ENCODE results near the gene LIMK1. TPM values are rescaled to one million over a fixed set of nuclear protein-coding genes. Genes with fewer than 3 reads are reported as not detected.

The LIMK1 gene
- total RNA-seq, 1 experiment from 2014 or later = 63.8 TPM

- H3K4me2 ChIP-seq (ENCODE audit: insufficient read depth, insufficient read length, low read length) = no peak overlapping the region
- DNase-seq = no peak
These were observed 27.3 kb upstream of the LIMK1 start for GRCh38 chr7:74056096-74056915.

More at GRCh38 chr7:74056096-74056915, 27.3 kb upstream of the LIMK1 start:
- H3K18ac ChIP-seq (ENCODE audit: insufficient read length, low read depth, low read length) = peak overlapping the region; percentile 40
- H3K79me2 ChIP-seq (ENCODE audit: insufficient read depth, low read length) = no peaks in the 10 kb centered on the region
- no peak overlapping the region for H3K27ac ChIP-seq (ENCODE audit: insufficient read length, low read depth, low read length)
- H3K9ac ChIP-seq (ENCODE audit: extremely low read depth, insufficient read length, low read length) = no peak overlapping the region
- no peaks in the 10 kb centered on the region for H3K27me3 ChIP-seq (ENCODE audit: insufficient read depth, low read length)
- Mint-ChIP-seq H3K27ac (peak overlapping the region in 2 of 3 experiments; percentile 54 to 64; a peak in 2 of 7 replicates), H3K27me3 (ENCODE audit: low read depth) (peaks cover 10% of the 10 kb centered on the region), H3K9me3 (no peaks in the 10 kb centered on the region), H3K4me3 (no peak overlapping the region), H3K4me1 (peaks cover 11 to 22% of the 10 kb centered on the region in 2 experiments), H3K36me3 (ENCODE audit: insufficient read depth in 1 of 3, low read depth in 3 of 3) (no peaks in the 10 kb centered on the region)
- H4K5ac ChIP-seq (ENCODE audit: insufficient read length, low read depth, low read length) = no peak overlapping the region
- H2AK5ac ChIP-seq (ENCODE audit: insufficient read length, low read length) = no peak overlapping the region
- H2AFZ ChIP-seq (ENCODE audit: low read length) = no peak overlapping the region
- WGBS (ENCODE audit: extremely low coverage, insufficient read length, low lambda C conversion rate) = no CpG with 5 or more reads among the region's 26 CpGs
- no peak overlapping the region for H3K56ac ChIP-seq (ENCODE audit: insufficient read length, low read depth, low read length)
- H2BK15ac ChIP-seq (ENCODE audit: low read depth, low read length) = peak overlapping the region; percentile 91; the same call in 1 of the 2 replicates
- H2BK20ac ChIP-seq (ENCODE audit: low read depth, low read length, poor library complexity, severe bottlenecking) = no peak overlapping the region
- no peak overlapping the region for H2BK5ac ChIP-seq (ENCODE audit: insufficient read length, low read length)
- no peaks in the 10 kb centered on the region for H3K9me3 ChIP-seq (ENCODE audit: control insufficient read depth, low read depth, low read length)
- no peak overlapping the region for H3K4ac ChIP-seq (ENCODE audit: low read depth, low read length)
- peaks cover 2% of the 10 kb centered on the region; the same call in 1 of the 2 replicates for H3K4me1 ChIP-seq (ENCODE audit: insufficient read depth, low read length)
- no peak overlapping the region for H4K8ac ChIP-seq (replicated peaks; ENCODE audit: insufficient read length, low read depth, low read length)
- TF ChIP-seq CTCF (conservative IDR thresholded peaks at IDR 0.05) = no peak
- no peak overlapping the region for H4K91ac ChIP-seq (ENCODE audit: insufficient read length, low read depth, low read length)
- H3K23ac ChIP-seq (ENCODE audit: insufficient read length, low read depth, low read length) = no peak overlapping the region
- H2BK120ac ChIP-seq (ENCODE audit: low read depth, low read length, poor library complexity, severe bottlenecking) = no peak overlapping the region
- no peaks in the 10 kb centered on the region for H4K20me1 ChIP-seq (ENCODE audit: control insufficient read depth, insufficient read depth, insufficient read length)
- no peak overlapping the region; the same call in 1 of the 2 replicates for H3K14ac ChIP-seq (ENCODE audit: insufficient read depth, low read length)
- no peak overlapping the region for H3T11ph ChIP-seq (ENCODE audit: low read length)
- no peak overlapping the region for H2BK12ac ChIP-seq (ENCODE audit: insufficient read length, low read depth, low read length)
- no peaks in the 10 kb centered on the region for H3K79me1 ChIP-seq (ENCODE audit: insufficient read depth, low read depth, low read length, poor library complexity, severe bottlenecking)
- H3K23me2 ChIP-seq (ENCODE audit: insufficient read length, low read depth, low read length, poor library complexity, severe bottlenecking) = no peaks in the 10 kb centered on the region
